ENCODE measurements around the gene CHCHD4.

DNA sequence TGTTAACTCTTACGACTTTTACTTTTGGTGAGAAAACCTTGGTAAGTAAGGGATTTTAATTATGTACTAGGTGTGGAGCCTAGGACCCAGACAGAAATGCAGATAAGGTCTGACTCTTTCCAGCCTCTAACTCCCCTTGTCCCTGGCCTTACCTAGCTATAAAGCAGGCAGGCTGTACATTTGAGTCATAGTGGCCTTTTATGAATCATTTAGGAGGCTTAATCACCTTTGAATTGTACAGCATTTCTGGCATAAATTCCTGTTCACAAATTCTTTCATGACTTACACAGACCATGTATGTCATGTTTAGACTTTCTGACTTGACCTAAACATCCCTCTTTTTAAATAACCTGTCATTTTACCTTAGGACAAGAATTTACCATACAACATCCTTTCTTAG, 47.4 kb downstream of the CHCHD4 start:
- TF ChIP-seq EZH2 (IDR thresholded peaks at IDR 0.05) (no peak), POLR2AphosphoS5 (IDR thresholded peaks at IDR 0.05; ENCODE audit: borderline replicate concordance, low read depth, low read length) (no peak)
